Measurements from ENCODE around the gene SPNS2.
A peak's percentile ranks its signal among the peaks of the same experiment; 100 is the strongest.

SPNS2 gene

GRCh38 chr17:4554441-4554996 lies 55.8 kb downstream of the SPNS2 start:
- no peak for DNase-seq

DNA sequence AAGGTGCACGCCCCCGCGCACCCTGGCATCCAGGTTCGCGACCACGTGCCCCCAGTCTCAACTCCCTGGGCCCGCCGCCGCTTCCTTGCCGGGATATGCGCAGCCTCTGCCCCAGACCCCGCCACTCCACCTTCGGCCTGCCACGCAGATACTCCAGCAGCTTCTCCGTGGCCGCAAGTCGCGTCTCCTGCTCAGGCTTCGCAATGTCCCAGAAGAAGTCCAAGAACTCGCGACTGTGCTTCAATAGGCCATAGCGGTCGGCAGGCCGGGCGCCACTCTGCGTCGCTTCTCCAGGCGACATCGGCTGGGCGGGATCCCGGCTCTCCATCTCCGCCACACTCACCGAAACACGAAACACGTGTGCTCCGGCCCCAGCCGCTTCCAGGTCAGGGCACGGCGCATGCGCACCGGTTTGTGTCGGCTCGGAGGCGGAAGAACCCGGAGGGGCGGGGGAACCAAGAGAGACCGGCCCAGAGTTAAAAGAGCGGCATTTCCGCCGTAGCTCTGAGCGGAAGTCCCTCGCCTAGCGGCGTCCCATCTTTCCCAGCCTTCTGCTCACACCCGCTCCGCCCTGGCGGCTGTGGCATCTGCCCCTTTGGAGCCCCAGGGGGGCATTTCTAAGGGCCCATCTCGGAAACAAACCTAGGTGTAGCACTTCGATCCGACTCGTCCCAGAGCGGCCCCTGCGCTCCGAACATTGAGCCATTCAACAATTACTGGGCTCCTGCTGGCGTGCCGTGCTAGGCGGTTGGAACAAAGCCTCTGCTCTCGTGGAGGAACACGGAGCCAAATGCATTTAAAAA lies 56.5 kb downstream of the SPNS2 start, which contains the start of gene MYBBP1A:
MYBBP1A (minus strand) TSS at position 388 of the 803 bp plus-strand sequence; CDS start at position 328, 60 bp downstream.
- peak; percentile 91 to 97 (median 92) for DNase-seq

GRCh38 chr17:4555873-4556759 lies 57.4 kb downstream of the SPNS2 start:
- no peak for DNase-seq

GRCh38 chr17:4556996-4557395 lies 58.3 kb downstream of the SPNS2 start:
- DNase-seq, result no peak

DNA sequence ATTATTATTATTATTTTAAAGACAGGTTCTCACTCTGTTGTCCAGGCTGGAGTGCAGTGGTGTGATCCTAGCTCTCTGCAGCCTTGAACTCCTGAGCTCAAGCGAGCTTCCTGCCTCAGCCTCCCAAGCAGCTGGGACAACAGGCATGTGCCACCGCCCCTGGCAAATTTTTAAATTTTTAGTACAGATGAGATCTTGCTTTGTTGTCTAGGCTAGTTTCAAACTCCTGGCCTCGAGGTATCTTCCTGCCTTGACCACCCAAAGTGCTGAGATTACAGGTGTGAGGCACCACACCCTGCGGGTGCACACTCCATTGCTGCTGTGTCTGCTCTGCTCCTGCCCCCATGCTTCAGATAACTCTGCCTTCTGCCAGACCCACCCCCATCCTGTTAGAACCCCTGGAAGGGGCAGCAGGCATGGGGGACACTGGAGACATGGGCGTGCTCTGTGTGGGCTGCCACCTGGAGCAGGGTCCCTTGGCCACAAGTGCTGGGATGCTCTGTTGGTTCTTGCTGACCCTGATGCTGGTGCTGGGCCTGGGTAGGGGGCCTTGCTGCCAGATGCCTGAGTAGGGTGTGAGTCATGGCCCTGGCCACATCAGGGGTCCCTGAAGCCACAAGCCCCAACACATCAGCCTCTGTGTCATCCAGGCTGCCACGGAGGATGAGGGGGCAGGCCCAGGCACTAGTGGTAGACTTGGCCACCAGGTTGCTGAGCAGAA lies 59.1 kb downstream of the SPNS2 start:
- no peak for DNase-seq

DNA sequence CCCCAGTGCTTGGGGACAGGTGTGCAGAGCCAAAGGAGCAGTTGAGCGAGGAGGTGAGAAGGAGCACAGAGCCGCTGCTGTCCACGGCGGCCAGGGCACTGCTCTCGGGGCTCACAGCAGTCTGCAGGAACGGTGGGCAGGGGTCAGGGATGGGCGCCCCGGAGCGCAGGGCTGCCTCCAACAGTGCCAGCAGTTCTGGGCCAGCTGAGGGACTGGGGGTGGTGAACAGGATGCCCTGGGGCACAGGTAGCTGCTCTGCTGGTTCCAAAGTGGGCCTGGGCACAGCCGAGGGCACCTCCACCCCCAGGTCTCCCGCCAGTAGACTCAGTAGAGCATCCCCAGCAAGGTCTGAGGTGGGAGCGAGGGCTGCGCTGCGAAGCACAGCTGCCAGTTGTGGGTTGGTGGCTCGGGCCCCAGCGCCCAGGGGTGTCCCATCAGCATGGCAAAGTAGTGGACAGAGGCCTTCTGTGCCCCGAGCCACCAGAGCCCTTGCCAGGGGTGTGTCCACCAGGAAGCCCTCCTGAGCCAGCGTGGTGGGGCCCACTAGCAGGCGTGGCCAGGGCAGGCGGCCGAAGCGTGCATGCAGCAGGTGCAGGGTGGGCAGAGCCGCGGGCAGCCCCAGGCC lies 59.8 kb downstream of the SPNS2 start:
- DNase-seq, result no peak

- no peak for DNase-seq
These were observed 60.6 kb downstream of the SPNS2 start for GRCh38 chr17:4559139-4559791.

DNA sequence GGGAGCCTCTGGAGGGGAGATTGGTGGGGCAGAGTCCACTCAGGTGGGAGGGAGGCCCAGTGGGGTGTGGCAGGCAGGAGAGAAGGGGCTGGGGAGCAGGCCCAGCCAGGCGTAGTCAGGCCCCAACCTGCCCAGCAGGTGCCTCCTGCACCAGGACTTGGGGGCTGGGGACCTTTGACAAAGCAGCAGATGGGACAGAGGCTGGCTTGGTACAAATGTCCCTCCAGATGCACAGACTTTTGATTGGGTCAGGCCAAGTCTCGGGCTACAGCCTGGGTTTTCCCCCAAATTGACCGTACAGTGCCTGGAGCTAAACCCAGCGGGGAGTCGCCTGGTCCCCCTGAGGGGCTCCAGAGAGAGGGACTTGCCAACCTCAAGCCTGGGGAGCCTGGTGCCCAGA lies 61.3 kb downstream of the SPNS2 start:
- no peak for DNase-seq

DNA sequence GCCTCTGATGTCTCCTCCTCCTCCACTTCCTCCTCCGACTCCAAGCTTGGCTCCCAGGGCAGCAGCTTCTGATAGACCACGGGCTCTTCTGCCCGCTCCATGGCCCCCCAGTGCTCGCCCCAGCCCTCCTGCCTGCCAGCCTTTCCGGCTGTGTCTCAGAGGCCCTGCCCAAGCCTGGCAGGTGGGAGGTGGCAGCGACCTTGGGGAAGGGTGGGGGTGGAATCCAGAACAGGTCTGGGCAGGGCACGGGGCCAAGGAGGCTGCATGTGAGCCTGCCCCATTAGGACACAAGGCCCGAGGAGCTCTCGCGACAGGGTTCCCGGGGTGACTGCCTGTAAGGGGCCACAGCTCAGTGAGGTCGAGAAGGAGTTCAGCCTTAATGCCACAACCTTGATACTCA lies 61.7 kb downstream of the SPNS2 start, which contains the start of gene GGT6:
GGT6 (minus strand) TSS at position 157 of the 400 bp plus-strand sequence; CDS start at position 101, 56 bp downstream.
- no peak for DNase-seq

GRCh38 chr17:4560837-4561256 lies 62.2 kb downstream of the SPNS2 start:
- DNase-seq, result no peak

GRCh38 chr17:4562015-4562969 lies 63.6 kb downstream of the SPNS2 start:
- no peak for DNase-seq

- no peak for DNase-seq
These were observed 66.8 kb downstream of the SPNS2 start for GRCh38 chr17:4565209-4566141.

- peak in 1 of 4 experiments; percentile 14 for DNase-seq
These were observed 68.1 kb downstream of the SPNS2 start for GRCh38 chr17:4566785-4567184.

DNA sequence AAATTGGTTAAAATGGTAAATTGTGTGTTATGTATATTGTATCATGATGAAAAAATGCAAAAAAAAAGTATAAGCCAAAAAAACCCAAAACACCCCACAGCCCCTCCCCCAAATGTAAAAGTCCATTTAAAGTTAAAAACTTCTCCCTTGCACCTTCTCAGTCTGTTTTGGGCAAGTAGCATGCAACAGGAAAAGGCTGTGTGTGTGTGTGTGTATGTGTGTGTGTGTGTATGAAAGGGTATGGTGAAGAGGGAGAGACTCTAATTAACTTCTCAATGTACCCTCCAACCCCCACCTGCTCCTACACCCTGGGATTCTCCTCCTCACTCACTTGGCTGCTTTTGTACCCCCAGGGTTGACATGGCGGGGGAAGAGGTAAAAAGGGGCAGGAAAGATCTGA lies 70.9 kb downstream of the SPNS2 start:
- no peak for DNase-seq

DNA sequence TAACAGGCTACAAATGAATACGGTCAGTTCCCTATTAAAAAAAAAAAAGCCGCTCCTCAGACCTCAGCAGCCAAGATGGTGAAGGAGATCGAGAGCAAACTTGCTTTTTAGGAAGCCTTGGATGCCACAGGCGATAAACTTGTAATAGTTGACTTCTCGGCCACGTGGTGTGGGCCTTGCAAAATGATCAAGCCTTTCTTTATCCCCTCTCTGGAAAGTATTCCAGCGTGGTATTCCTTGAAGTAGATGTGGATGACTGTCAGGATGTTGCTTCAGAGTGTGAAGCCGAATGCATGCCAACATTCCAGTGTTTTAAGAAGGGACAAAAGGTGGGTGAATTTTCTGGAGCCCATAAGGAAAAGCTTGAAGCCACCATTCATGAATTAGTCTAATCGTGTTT lies 73.5 kb downstream of the SPNS2 start:
- DNase-seq, result no peak

DNA sequence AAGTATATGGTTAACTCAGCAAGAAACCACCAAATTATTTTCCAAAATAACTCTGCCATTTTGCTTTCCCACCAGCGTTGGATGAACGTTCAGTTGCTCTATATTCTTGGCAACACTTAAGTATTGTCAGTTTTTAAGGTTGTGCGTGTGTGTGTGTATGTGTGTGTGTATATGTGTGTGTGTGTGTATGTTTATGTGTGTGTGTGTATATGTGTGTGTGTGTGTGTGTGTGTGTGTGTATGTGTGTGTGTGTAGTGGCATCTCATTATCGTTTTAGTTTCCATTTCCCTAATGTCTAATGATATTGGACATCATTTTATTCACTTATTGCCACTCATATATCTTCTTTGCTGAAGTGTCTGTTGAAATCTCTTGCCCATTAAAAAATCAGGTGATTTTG lies 74.4 kb downstream of the SPNS2 start:
- no peak for DNase-seq

DNA sequence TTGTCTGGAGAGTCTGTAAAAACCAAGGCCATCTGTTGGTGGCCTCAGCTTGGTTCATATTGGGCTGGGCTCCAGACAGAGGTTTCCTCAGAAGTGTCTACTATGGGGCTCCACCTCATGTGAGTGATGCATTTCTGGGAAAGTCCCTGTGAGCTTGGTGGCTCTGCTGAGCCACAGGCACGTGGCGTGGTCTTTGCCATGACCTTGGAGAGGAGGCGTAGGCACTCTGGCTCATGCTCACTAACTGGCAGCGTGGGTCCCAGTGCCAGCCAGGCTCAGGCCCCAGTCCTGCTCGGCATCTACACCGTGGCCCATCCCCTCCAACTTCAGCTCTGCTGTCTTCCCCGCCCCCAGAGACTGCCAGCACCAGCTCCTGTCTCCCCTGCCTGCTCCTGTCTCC lies 75.0 kb downstream of the SPNS2 start:
- DNase-seq, result peak in 2 of 4 experiments; percentile 20 to 24

DNA sequence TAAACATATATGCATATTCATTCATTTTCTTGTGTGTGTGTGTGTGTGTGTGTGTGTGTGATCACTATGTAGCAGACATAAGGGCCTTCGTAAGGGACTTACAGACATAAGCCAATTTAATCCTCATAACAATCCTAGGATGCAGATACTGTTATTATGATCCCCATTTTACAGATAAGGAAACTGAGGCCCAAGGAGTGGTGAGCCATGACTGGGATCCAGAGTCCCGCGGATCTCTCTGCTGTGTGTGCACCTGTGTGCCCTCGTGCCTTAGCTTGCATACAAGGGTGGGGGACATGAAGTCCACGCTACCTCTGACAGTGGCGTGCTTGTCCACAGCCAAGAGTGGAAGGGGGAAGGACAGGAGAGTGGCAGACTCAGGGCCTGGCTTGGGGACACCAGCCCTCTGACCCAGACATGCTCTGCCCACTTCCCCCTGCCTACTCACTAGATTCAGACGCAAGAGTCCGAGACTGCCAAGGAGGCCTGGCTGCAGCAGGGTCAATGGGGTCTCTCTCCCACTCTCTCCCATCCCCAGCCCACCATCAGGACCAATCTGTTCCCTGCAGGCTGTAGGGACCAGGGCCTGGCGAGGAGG lies 75.9 kb downstream of the SPNS2 start:
- DNase-seq, result no peak

DNA sequence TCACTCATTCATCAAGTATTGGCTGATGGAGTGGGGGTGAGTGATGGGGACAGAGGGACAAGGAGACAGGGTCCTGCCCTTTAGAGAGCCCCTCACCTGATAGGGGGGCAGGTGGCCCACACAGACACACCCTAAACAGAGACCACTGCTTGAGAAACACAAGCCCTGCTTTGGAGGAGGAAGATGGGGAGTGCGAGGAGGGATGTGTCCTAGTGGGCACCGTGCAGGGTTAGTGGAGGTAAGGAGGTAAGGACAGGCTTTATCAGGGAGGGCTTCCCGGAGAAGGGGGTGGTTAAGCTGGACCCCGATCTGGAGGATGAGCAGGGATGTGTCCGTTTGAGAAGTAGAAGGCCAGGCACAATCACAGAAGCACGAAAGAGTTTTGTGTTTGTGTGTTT lies 77.5 kb downstream of the SPNS2 start:
- DNase-seq, result no peak
